Measurements from ENCODE around the gene WHRN. TPM values are rescaled to one million over a fixed set of nuclear protein-coding genes. Genes with fewer than 3 reads are reported as not detected.

Gene WHRN
- total and polyA plus RNA-seq, 2 of the 8 experiments (the other 6 are each of a cell fraction or from before 2014, with no cell fraction given), result 4.4 to 7.7 TPM

- 88% methylated on average over 12 of the region's 12 CpGs; no CpG with 5 or more reads in 1 of the 2 experiments for WGBS, 2 experiments (ENCODE audit: extremely low coverage in 1 of 2, insufficient coverage in 1 of 2, insufficient read length in 1 of 2, insufficient replicate concordance in 2 of 2, low coverage in 1 of 2, low lambda C conversion rate in 2 of 2, missing lambda C conversion rate in 1 of 2)
- no peaks in the 10 kb centered on the region for H3K79me2 ChIP-seq (ENCODE audit: control insufficient read depth in 1 of 2, insufficient read depth in 2 of 2, low read length in 2 of 2)
- no peak overlapping the region for H3K4ac ChIP-seq (replicated peaks; ENCODE audit: insufficient read length, low read depth, low read length)
- H3K23me2 ChIP-seq (ENCODE audit: low read depth, low read length), result no peaks in the 10 kb centered on the region
- no peak overlapping the region for H2BK20ac ChIP-seq (ENCODE audit: low read length)
- no peak overlapping the region for H4K5ac ChIP-seq (ENCODE audit: insufficient read length, low read depth, low read length)
- no peak overlapping the region for H2BK5ac ChIP-seq (ENCODE audit: low read depth, low read length)
- no peaks in the 10 kb centered on the region for H3K79me1 ChIP-seq (ENCODE audit: low read depth, low read length)
- FAIRE-seq, result no peak
- no peak overlapping the region for H2AFZ ChIP-seq (ENCODE audit: low read length)
- peaks cover 14 to 57% (median 47%) of the 10 kb centered on the region in 4 experiments for H3K36me3 ChIP-seq (ENCODE audit: control insufficient read depth in 2 of 4, insufficient read depth in 4 of 4, low read length in 3 of 4)
- no peak overlapping the region for H2BK12ac ChIP-seq (ENCODE audit: low read depth, low read length)
- H4K8ac ChIP-seq (ENCODE audit: extremely low read depth, insufficient read depth, low read length), result no peak overlapping the region
- H4K20me1 ChIP-seq (replicated peaks in 1 of 2; ENCODE audit: control insufficient read depth in 1 of 2, insufficient read depth in 2 of 2, low read length in 2 of 2), result peaks cover 0 to 5% of the 10 kb centered on the region in 2 experiments
- H3K18ac ChIP-seq (ENCODE audit: extremely low read depth, low read length), result no peak overlapping the region
- no peak for DNase-seq (ENCODE audit: low read depth in 1 of 2, low spot score in 2 of 2)
- no peak overlapping the region for H3K4me2 ChIP-seq (ENCODE audit: insufficient read depth in 1 of 2, low read depth in 2 of 2, low read length in 2 of 2)
- H2BK15ac ChIP-seq (ENCODE audit: low read length), result no peak overlapping the region
- ChIA-PET CTCF (ENCODE audit: partially characterized antibody) (interaction anchor here (0.5 to 1.7 kb wide), 3 partner anchors 23 to 54 kb away, joined by 3 to 5 read pairs (median 4); no protein-coding TSS in a partner anchor), POLR2A (ENCODE audit: partially characterized antibody) (interaction anchor here (1.0 to 1.5 kb wide), 4 partner anchors 13 to 33 kb away, joined by 3 to 4 read pairs (median 4); partner anchors contain the start of gene AKNA)
- no peaks in the 10 kb centered on the region for H3K9me3 ChIP-seq (ENCODE audit: insufficient read depth in 2 of 2, low read depth in 1 of 2, low read length in 1 of 2)
- H3K4me1 ChIP-seq (replicated peaks in 1 of 4; ENCODE audit: control insufficient read depth in 3 of 4, insufficient read depth in 4 of 4, low read length in 3 of 4), result no peaks in the 10 kb centered on the region
- H2AK5ac ChIP-seq (ENCODE audit: low read depth, low read length), result no peak overlapping the region
- H3K4me3 ChIP-seq (ENCODE audit: extremely low read depth in 1 of 4, insufficient read depth in 2 of 4, low read depth in 3 of 4, low read length in 4 of 4), result no peak overlapping the region
- H3K27me3 ChIP-seq (replicated peaks in 1 of 4; ENCODE audit: control insufficient read depth in 3 of 4, extremely low read depth in 1 of 4, insufficient read depth in 3 of 4, low read length in 3 of 4), result no peaks in the 10 kb centered on the region
- no peak overlapping the region for H3K27ac ChIP-seq (ENCODE audit: low read depth, low read length)
- H3K23ac ChIP-seq (ENCODE audit: insufficient read length), result no peak overlapping the region
- no peak overlapping the region for H2BK120ac ChIP-seq (replicated peaks; ENCODE audit: low read depth, low read length)
- H3K14ac ChIP-seq (ENCODE audit: insufficient read length), result no peak overlapping the region
- H3K56ac ChIP-seq (replicated peaks; ENCODE audit: insufficient read length, low read depth, low read length), result no peak overlapping the region
- no peak overlapping the region for H4K91ac ChIP-seq (replicated peaks; ENCODE audit: insufficient read length, low read length)
- no peak overlapping the region for H3K9ac ChIP-seq (replicated peaks in 1 of 4; ENCODE audit: extremely low read depth in 1 of 4, low read depth in 3 of 4, low read length in 3 of 4)
- TF ChIP-seq GABPA (IDR thresholded peaks at IDR 0.05; ENCODE audit: borderline replicate concordance, insufficient read depth, low read length) (no peak), TAF1 (IDR thresholded peaks at IDR 0.05; ENCODE audit: low read depth, low read length) (no peak), SP2 (IDR thresholded peaks at IDR 0.05; ENCODE audit: low read length) (no peak), E2F6 (IDR thresholded peaks at IDR 0.05) (no peak), GTF2F1 (IDR thresholded peaks at IDR 0.05; ENCODE audit: borderline replicate concordance, low read depth, low read length) (no peak), ATF2 (IDR thresholded peaks at IDR 0.05; ENCODE audit: low read length) (no peak), ZNF274 (IDR thresholded peaks at IDR 0.05; ENCODE audit: borderline replicate concordance, extremely low read depth, low read length) (no peak), EGR1 (IDR thresholded peaks at IDR 0.05; ENCODE audit: borderline replicate concordance, low read depth, low read length) (no peak), POU5F1 (IDR thresholded peaks at IDR 0.05; ENCODE audit: low read depth, low read length) (no peak), ATF3 (IDR thresholded peaks at IDR 0.05; ENCODE audit: insufficient read depth, low read depth, low read length) (no peak), SUZ12 (IDR thresholded peaks at IDR 0.05; ENCODE audit: low read length) (no peak)
Observed at GRCh38 chr9:114362394-114362793, 142.9 kb downstream of the WHRN start.

Data from H1 (cell line).